Mucosa of rectum (tissue), 2 donors: ENCODE measurements around the gene RAB3B.

ENCODE experiments used
- H3K27ac ChIP-seq, 2 donors: one replicate each; pipeline ENCODE4 v1.7.0; 2013; ENCODE audit warnings: inconsistent platforms in 2 of 2, low read depth in 2 of 2, low read length in 2 of 2
- H3K27me3 ChIP-seq, 2 donors: one replicate each; pipeline ENCODE4 v1.7.0; 2013; ENCODE audit warnings: low read length in 2 of 2; ENCODE audit not compliant: control insufficient read depth in 2 of 2, insufficient read depth in 2 of 2
- H3K36me3 ChIP-seq, 2 donors: one replicate each; pipeline ENCODE4 v1.7.0; 2013; ENCODE audit warnings: low read length in 2 of 2; ENCODE audit not compliant: control insufficient read depth in 2 of 2, insufficient read depth in 2 of 2
- H3K4me1 ChIP-seq, 2 donors: one replicate each; pipeline ENCODE4 v1.7.0; 2013; ENCODE audit warnings: low read length in 2 of 2, mild to moderate bottlenecking in 1 of 2; ENCODE audit not compliant: control insufficient read depth in 2 of 2, insufficient read depth in 2 of 2
- H3K4me3 ChIP-seq, 2 donors: one replicate each; pipeline ENCODE4 v1.7.0; 2013; ENCODE audit warnings: low read length in 2 of 2
- H3K9ac ChIP-seq, 2 donors: one replicate each; pipeline ENCODE4 v1.7.0; 2013; ENCODE audit warnings: low read length in 2 of 2, low read depth in 1 of 2, mild to moderate bottlenecking in 1 of 2
- H3K9me3 ChIP-seq, 2 donors: one replicate each; pipeline ENCODE4 v1.7.0; 2013; ENCODE audit warnings: low read length in 2 of 2; ENCODE audit not compliant: control insufficient read depth in 2 of 2
- donor health status: healthy.
- donor health status: Normal muscosa, but diverticular disease.

RAB3B gene

DNA sequence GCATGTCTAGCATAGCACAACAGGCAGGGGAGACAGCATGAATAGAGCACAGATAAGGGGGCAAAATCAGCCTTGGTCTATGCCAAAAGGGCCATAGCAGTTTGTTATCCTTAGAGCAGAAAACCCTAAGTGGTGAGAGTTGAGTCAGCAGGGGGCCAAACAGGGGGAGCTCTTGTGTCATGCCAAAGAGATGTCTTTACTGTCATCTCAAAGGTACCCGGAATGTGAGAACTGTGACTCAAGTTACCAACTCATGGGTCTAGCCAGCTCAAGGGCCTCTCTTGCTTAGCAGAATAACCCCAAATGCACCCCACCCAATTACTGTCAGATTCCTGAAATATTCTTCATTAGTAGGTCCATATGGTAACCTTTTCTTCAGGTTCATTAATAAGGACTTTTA, 66.0 kb downstream of the RAB3B start:
- H3K9me3 ChIP-seq = no peaks in the 10 kb centered on the region
- peaks cover 3 to 13% of the 10 kb centered on the region in 2 donors for H3K27me3 ChIP-seq

DNA sequence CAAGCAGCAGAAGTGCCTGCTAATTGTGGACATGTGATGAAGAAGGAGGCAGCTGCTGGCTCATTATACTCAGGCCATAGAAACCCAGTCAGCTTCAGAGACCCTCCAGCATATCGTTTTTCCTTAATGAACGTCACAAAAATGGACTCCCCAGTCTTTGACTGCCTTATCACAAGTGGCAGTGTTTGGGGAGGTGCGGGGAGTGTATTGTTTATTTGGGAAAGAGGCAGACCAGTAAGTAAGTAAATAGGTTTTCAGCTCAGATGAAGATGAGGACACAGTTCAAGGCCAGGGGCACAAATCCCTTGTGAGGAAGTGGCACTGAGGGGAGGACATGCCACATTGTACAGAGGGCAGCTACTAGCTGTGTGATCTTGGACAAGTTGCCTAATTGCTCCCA, 68.5 kb downstream of the RAB3B start:
- Histone ChIP-seq H3K4me3 (no peak overlapping the region), H3K4me1 (no peaks in the 10 kb centered on the region), H3K9ac (no peak overlapping the region), H3K9me3 (no peaks in the 10 kb centered on the region), H3K36me3 (no peaks in the 10 kb centered on the region), H3K27me3 (peaks cover 4 to 16% of the 10 kb centered on the region in 2 donors), H3K27ac (no peak overlapping the region)

More for the DNA sequence above, 66.0 kb downstream of the RAB3B start:
- Histone ChIP-seq H3K9ac (no peak overlapping the region), H3K4me3 (no peak overlapping the region), H3K27ac (no peak overlapping the region), H3K4me1 (no peaks in the 10 kb centered on the region), H3K36me3 (no peaks in the 10 kb centered on the region)

- H3K27ac ChIP-seq = no peak overlapping the region
- H3K27me3 ChIP-seq = peaks cover 4 to 14% of the 10 kb centered on the region in 2 donors
- H3K4me3 ChIP-seq = no peak overlapping the region
- no peaks in the 10 kb centered on the region for H3K9me3 ChIP-seq
- H3K36me3 ChIP-seq = no peaks in the 10 kb centered on the region
- H3K9ac ChIP-seq = no peak overlapping the region
- no peaks in the 10 kb centered on the region for H3K4me1 ChIP-seq
Observed at GRCh38 chr1:51920130-51920529, 70.4 kb downstream of the RAB3B start.

DNA sequence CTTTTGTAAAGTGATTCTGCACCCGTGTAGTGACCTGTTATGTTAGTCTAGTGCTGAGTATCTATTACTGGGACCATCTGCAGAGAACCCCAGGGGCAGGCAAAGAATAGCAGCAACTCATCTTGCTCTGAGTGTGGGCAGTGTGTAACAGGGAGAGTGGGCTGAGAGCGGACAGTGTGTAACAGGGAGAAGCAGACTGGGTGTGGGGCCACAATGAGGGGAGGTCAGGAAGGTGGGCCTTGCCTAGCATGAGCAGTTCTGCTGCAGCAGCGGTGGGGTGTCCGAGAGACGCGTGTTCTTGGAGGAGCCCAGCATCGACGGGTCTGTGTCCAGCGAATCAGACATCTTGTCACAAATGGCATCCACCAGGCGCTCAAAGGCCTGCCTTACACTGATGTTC, 70.8 kb downstream of the RAB3B start:
- Histone ChIP-seq H3K27me3 (peaks cover 4 to 14% of the 10 kb centered on the region in 2 donors), H3K9ac (no peak overlapping the region), H3K4me1 (no peaks in the 10 kb centered on the region), H3K9me3 (no peaks in the 10 kb centered on the region), H3K4me3 (no peak overlapping the region), H3K36me3 (no peaks in the 10 kb centered on the region), H3K27ac (no peak overlapping the region)

GRCh38 chr1:51916587-51917405, 73.7 kb downstream of the RAB3B start:
- Histone ChIP-seq H3K9me3 (no peaks in the 10 kb centered on the region), H3K9ac (no peak overlapping the region), H3K36me3 (no peaks in the 10 kb centered on the region), H3K27ac (no peak overlapping the region), H3K27me3 (peaks cover 4 to 6% of the 10 kb centered on the region in 2 donors), H3K4me3 (no peak overlapping the region), H3K4me1 (no peaks in the 10 kb centered on the region)

GRCh38 chr1:51915951-51916350, 74.5 kb downstream of the RAB3B start:
- Histone ChIP-seq H3K27me3 (peaks cover 4 to 6% of the 10 kb centered on the region in 2 donors), H3K9ac (no peak overlapping the region), H3K9me3 (no peaks in the 10 kb centered on the region), H3K36me3 (no peaks in the 10 kb centered on the region), H3K4me3 (no peak overlapping the region), H3K27ac (no peak overlapping the region), H3K4me1 (no peaks in the 10 kb centered on the region)

DNA sequence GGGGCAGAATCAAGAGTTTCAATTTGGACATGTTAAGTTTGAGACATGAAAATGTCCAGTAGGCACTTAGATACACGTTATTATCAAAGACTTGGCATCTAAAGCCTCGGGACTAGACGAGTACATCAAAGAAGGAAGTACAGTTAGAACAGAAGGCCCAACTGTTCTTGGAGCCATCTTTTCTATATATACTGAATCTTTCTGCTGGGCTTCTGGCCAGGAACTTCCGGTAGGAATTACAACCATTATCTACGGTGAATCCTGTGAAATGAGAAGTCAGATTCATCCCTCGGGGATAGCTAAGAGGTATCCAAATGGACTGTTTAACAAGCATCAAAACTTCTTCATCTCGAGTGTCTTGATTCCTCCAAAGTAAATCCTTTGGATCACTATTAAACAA, 77.6 kb downstream of the RAB3B start:
- H3K4me1 ChIP-seq = no peaks in the 10 kb centered on the region
- no peak overlapping the region for H3K4me3 ChIP-seq
- no peaks in the 10 kb centered on the region for H3K9me3 ChIP-seq
- H3K27me3 ChIP-seq = peaks cover 2 to 3% of the 10 kb centered on the region in 2 donors
- H3K27ac ChIP-seq = no peak overlapping the region
- no peaks in the 10 kb centered on the region for H3K36me3 ChIP-seq
- no peak overlapping the region for H3K9ac ChIP-seq

- no peaks in the 10 kb centered on the region for H3K4me1 ChIP-seq
- no peak overlapping the region for H3K9ac ChIP-seq
- H3K27ac ChIP-seq = no peak overlapping the region
- H3K27me3 ChIP-seq = peaks cover 2 to 3% of the 10 kb centered on the region in 2 donors
- H3K4me3 ChIP-seq = no peak overlapping the region
- no peaks in the 10 kb centered on the region for H3K36me3 ChIP-seq
- H3K9me3 ChIP-seq = no peaks in the 10 kb centered on the region
Observed at GRCh38 chr1:51910221-51911000, 80.1 kb downstream of the RAB3B start.

DNA sequence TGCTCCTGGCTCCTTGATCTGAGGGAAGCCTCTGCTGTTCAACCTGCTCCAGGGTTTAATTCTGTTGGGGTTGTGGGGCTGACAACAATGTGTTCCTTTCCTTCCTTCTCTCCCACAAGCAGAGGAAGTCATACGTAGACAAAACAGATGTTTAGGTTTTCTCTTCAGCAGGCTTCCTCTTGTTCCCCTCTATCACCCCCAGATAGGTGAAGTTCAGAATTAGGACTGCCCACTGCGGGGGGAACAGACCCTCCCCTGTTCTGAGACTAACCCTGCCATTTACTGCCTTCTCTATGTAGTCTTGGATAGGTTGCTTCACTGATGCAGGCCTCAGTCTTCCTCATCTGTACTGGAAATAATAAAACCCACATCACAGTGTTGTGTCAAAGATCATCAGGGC, 82.0 kb downstream of the RAB3B start:
- no peaks in the 10 kb centered on the region for H3K36me3 ChIP-seq
- no peak overlapping the region for H3K4me3 ChIP-seq
- H3K9ac ChIP-seq = no peak overlapping the region
- no peaks in the 10 kb centered on the region for H3K4me1 ChIP-seq
- H3K27me3 ChIP-seq = peaks cover 0 to 2% of the 10 kb centered on the region in 2 donors
- H3K27ac ChIP-seq = no peak overlapping the region
- no peaks in the 10 kb centered on the region for H3K9me3 ChIP-seq

GRCh38 chr1:51907079-51907702, 83.3 kb downstream of the RAB3B start:
- Histone ChIP-seq H3K4me3 (no peak overlapping the region), H3K27ac (no peak overlapping the region), H3K27me3 (peaks cover 0 to 2% of the 10 kb centered on the region in 2 donors), H3K36me3 (no peaks in the 10 kb centered on the region), H3K9ac (no peak overlapping the region), H3K4me1 (no peaks in the 10 kb centered on the region), H3K9me3 (no peaks in the 10 kb centered on the region)
